ENCODE measurements around the gene LPCAT2. TPM values are rescaled to one million over a fixed set of nuclear protein-coding genes. Genes with fewer than 3 reads are reported as not detected.

LPCAT2 gene
- total RNA-seq, 1 donor: 23.5 TPM

GRCh38 chr16:55563797-55564196 lies 54.9 kb downstream of the LPCAT2 start:
- Histone ChIP-seq H3K4me1 (ENCODE audit: insufficient read depth, low read length) (peaks cover 48% of the 10 kb centered on the region), H3K27me3 (ENCODE audit: insufficient read depth, low read length) (no peaks in the 10 kb centered on the region), H3K9me3 (ENCODE audit: low read depth, low read length) (no peaks in the 10 kb centered on the region), H3K4me3 (ENCODE audit: insufficient read depth, low read length) (no peak overlapping the region), H3K4me2 (ENCODE audit: insufficient read depth, low read length) (peak overlapping the region; percentile 17), H3K79me2 (ENCODE audit: insufficient read depth, low read length) (no peaks in the 10 kb centered on the region), H2AFZ (ENCODE audit: low read length) (no peak overlapping the region), H4K20me1 (ENCODE audit: insufficient read depth, low read length) (peaks cover 2% of the 10 kb centered on the region), H3K36me3 (ENCODE audit: insufficient read depth, low read length) (no peaks in the 10 kb centered on the region), H3K27ac (ENCODE audit: low read depth, low read length) (no peak overlapping the region)
- TF ChIP-seq CTCF (IDR thresholded peaks at IDR 0.05; ENCODE audit: extremely low read depth, low read depth, low read length): no peak
- DNase-seq (ENCODE audit: insufficient read length, low spot score, missing footprints): no peak

- H3K4me3 ChIP-seq (ENCODE audit: insufficient read depth, low read length): no peak overlapping the region
- no peaks in the 10 kb centered on the region for H3K79me2 ChIP-seq (ENCODE audit: insufficient read depth, low read length)
- no peaks in the 10 kb centered on the region for H3K27me3 ChIP-seq (ENCODE audit: insufficient read depth, low read length)
- H3K4me2 ChIP-seq (ENCODE audit: insufficient read depth, low read length): no peak overlapping the region
- no peaks in the 10 kb centered on the region for H4K20me1 ChIP-seq (ENCODE audit: insufficient read depth, low read length)
- H2AFZ ChIP-seq (ENCODE audit: low read length): no peak overlapping the region
- no peak for DNase-seq (ENCODE audit: insufficient read length, low spot score, missing footprints)
- H3K36me3 ChIP-seq (ENCODE audit: insufficient read depth, low read length): no peaks in the 10 kb centered on the region
- TF ChIP-seq CTCF (IDR thresholded peaks at IDR 0.05; ENCODE audit: extremely low read depth, low read depth, low read length): no peak
- peaks cover 44% of the 10 kb centered on the region for H3K4me1 ChIP-seq (ENCODE audit: insufficient read depth, low read length)
- no peak overlapping the region for H3K27ac ChIP-seq (ENCODE audit: low read depth, low read length)
- H3K9me3 ChIP-seq (ENCODE audit: low read depth, low read length): no peaks in the 10 kb centered on the region
Observed at GRCh38 chr16:55565086-55565485, 56.2 kb downstream of the LPCAT2 start.

- Histone ChIP-seq H3K4me1 (ENCODE audit: insufficient read depth, low read length) (peaks cover 44% of the 10 kb centered on the region), H2AFZ (ENCODE audit: low read length) (no peak within 1 kb of the TSS), H4K20me1 (ENCODE audit: insufficient read depth, low read length) (no peaks in the 10 kb centered on the region), H3K27me3 (ENCODE audit: insufficient read depth, low read length) (no peaks in the 10 kb centered on the region), H3K27ac (ENCODE audit: low read depth, low read length) (no peak within 1 kb of the TSS), H3K9me3 (ENCODE audit: low read depth, low read length) (no peaks in the 10 kb centered on the region), H3K36me3 (ENCODE audit: insufficient read depth, low read length) (no peaks in the 10 kb centered on the region), H3K4me3 (ENCODE audit: insufficient read depth, low read length) (no peak within 1 kb of the TSS), H3K4me2 (ENCODE audit: insufficient read depth, low read length) (no peak within 1 kb of the TSS), H3K79me2 (ENCODE audit: insufficient read depth, low read length) (no peaks in the 10 kb centered on the region)
- DNase-seq (ENCODE audit: insufficient read length, low spot score, missing footprints): no peak
- no peak for TF ChIP-seq CTCF (IDR thresholded peaks at IDR 0.05; ENCODE audit: extremely low read depth, low read depth, low read length)
Observed at GRCh38 chr16:55566432-55567175, 57.7 kb downstream of the LPCAT2 start, which contains the start of gene CAPNS2. Gene CAPNS2 (plus strand): TSS chr16:55566684. CDS start chr16:55566757, 73 bp downstream.

GRCh38 chr16:55567382-55567781 lies 58.5 kb downstream of the LPCAT2 start:
- H3K4me2 ChIP-seq (ENCODE audit: insufficient read depth, low read length): no peak overlapping the region
- TF ChIP-seq CTCF (IDR thresholded peaks at IDR 0.05; ENCODE audit: extremely low read depth, low read depth, low read length): no peak
- no peaks in the 10 kb centered on the region for H3K79me2 ChIP-seq (ENCODE audit: insufficient read depth, low read length)
- H2AFZ ChIP-seq (ENCODE audit: low read length): no peak overlapping the region
- no peaks in the 10 kb centered on the region for H3K27me3 ChIP-seq (ENCODE audit: insufficient read depth, low read length)
- H3K9me3 ChIP-seq (ENCODE audit: low read depth, low read length): no peaks in the 10 kb centered on the region
- no peaks in the 10 kb centered on the region for H4K20me1 ChIP-seq (ENCODE audit: insufficient read depth, low read length)
- H3K4me3 ChIP-seq (ENCODE audit: insufficient read depth, low read length): no peak overlapping the region
- H3K36me3 ChIP-seq (ENCODE audit: insufficient read depth, low read length): no peaks in the 10 kb centered on the region
- DNase-seq (ENCODE audit: insufficient read length, low spot score, missing footprints): no peak
- H3K4me1 ChIP-seq (ENCODE audit: insufficient read depth, low read length): peaks cover 44% of the 10 kb centered on the region
- no peak overlapping the region for H3K27ac ChIP-seq (ENCODE audit: low read depth, low read length)
